Tibial nerve (tissue), 4 donors: ENCODE results near the gene GPR149.

Experiments
- CTCF ChIP-seq, 5 experiments: fragments of 200-600 bp in 3 of 5; fragments of 450-650 bp in 2 of 5; sonication (generic) in 3 of 5; IDR thresholded peaks; one replicate each; pipeline ENCODE4 v1.5.1; 2016 to 2019; ENCODE audit warnings: antibody characterized with exemption in 5 of 5, mild to moderate bottlenecking in 3 of 5, moderate library complexity in 2 of 5
- EP300 ChIP-seq, 2 donors: sonication (generic); formaldehyde crosslinking; IDR thresholded peaks; one replicate each; pipeline ENCODE4 v1.6.1; 2017; ENCODE audit warnings: antibody characterized with exemption in 2 of 2, mild to moderate bottlenecking in 1 of 2

GRCh38 chr3:154304116-154304786, 125.7 kb downstream of the GPR149 start:
- no peak for TF ChIP-seq EP300 (IDR thresholded peaks at IDR 0.05)
- TF ChIP-seq CTCF (IDR thresholded peaks at IDR 0.05): no peak
